BJ (cell line): ENCODE measurements around the gene IVNS1ABP. TPM values are rescaled to one million over a fixed set of nuclear protein-coding genes. Genes with fewer than 3 reads are reported as not detected.

ENCODE experiments used
- CTCF ChIA-PET: fragments of 350-600 bp; formaldehyde crosslinking; extraction: SDS; loops from one replicate; lab custom pipeline; 2021; ENCODE audit warnings: antibody characterized with exemption, inconsistent platforms; lab: Yijun Ruan, JAX
- POLR2A ChIA-PET: fragments of 300-600 bp; sonication (Branson Sonifier 250); formaldehyde crosslinking; extraction: SDS; loops from one replicate; lab custom pipeline; 2021; ENCODE audit warnings: antibody characterized with exemption; lab: Charles Lee
- DNase-seq: peaks from one replicate; pipeline ENCODE4 v3.0.0-alpha.2; 2011; ENCODE audit warnings: low read depth
- H3K27me3 ChIP-seq: 2 replicates; pipeline ENCODE4 v1.6.0; 2011; ENCODE audit warnings: low read length; ENCODE audit not compliant: control insufficient read depth, insufficient read depth
- H3K36me3 ChIP-seq: 2 replicates; pipeline ENCODE4 v1.5.1; 2011; ENCODE audit warnings: low read length; ENCODE audit not compliant: control insufficient read depth, insufficient read depth
- H3K4me3 ChIP-seq: 2 replicates; pipeline ENCODE4 v1.5.1; 2011; ENCODE audit warnings: low read depth, mild to moderate bottlenecking, control low read depth, low read length
- CTCF ChIP-seq: IDR thresholded peaks from 2 replicates; pipeline ENCODE4 v1.5.1; 2011; ENCODE audit warnings: low read depth, mild to moderate bottlenecking, control low read depth, inconsistent platforms, low read length, moderate library complexity; ENCODE audit not compliant: insufficient read depth
- polyA plus RNA-seq: library from polyadenylated mRNA; depleted of rRNA; stranded (reverse); fragments of >200 nt; gene quantifications from 2 replicates; pipeline ENCODE4 v1.2.3, GENCODE V29; 2011; rRNA removed
- small RNA-seq: library from RNA; depleted of rRNA; stranded (forward); fragments of <200 nt; gene quantifications from one replicate; pipeline ENCODE3, GENCODE V24; 2012; ENCODE audit warnings: low replicate concordance, low read depth; ENCODE audit not compliant: insufficient read length

Gene IVNS1ABP
- polyA plus RNA-seq, 1 experiment, result 48.1 TPM

- POLR2A ChIA-PET, result no interaction called here
- Histone ChIP-seq H3K4me3 (no peak overlapping the region), H3K27me3 (no peaks in the 10 kb centered on the region), H3K36me3 (no peaks in the 10 kb centered on the region)
- CTCF ChIA-PET, result interaction anchor here (0.7 kb wide), 1 partner anchor 12 kb away, joined by 3 read pairs; no protein-coding TSS in a partner anchor
- TF ChIP-seq CTCF, result no peak
- no peak for DNase-seq
These were observed 67.0 kb downstream of the IVNS1ABP start for GRCh38 chr1:185250063-185250462.

- Histone ChIP-seq H3K36me3 (no peaks in the 10 kb centered on the region), H3K4me3 (no peak overlapping the region), H3K27me3 (no peaks in the 10 kb centered on the region)
- CTCF ChIA-PET, result interaction anchor here (0.7 kb wide), 1 partner anchor 11 kb away, joined by 3 read pairs; no protein-coding TSS in a partner anchor
- TF ChIP-seq CTCF, result no peak
- DNase-seq, result no peak
- POLR2A ChIA-PET, result no interaction called here
These were observed 67.5 kb downstream of the IVNS1ABP start for GRCh38 chr1:185249563-185249962.

Small RNAs within 50 kb of the gene (small RNA-seq; reads per million reads assigned to genes)
- not detected for gene RF00019

Other genes with a start within 250 kb of the IVNS1ABP start
- 13.4 and 23.4 TPM in 2 replicates for gene TRMT1L, start 160.3 kb downstream of the IVNS1ABP start, polyA plus RNA-seq
- gene SWT1, start 160.1 kb downstream of the IVNS1ABP start, polyA plus RNA-seq, result 0.78 and 1.7 TPM in 2 replicates